ENCODE measurements around the gene APC. TPM values are rescaled to one million over a fixed set of nuclear protein-coding genes. Genes with fewer than 3 reads are reported as not detected.

The APC gene
- total RNA-seq, 1 experiment from 2014 or later, result 24.0 TPM

- no peak for TF ChIP-seq REST (IDR thresholded peaks at IDR 0.05; ENCODE audit: low read depth)
Measured at GRCh38 chr5:112758676-112759075, 21.0 kb downstream of the APC start (continued).

GRCh38 chr5:112762113-112762810 lies 24.6 kb downstream of the APC start:
- no peaks in the 10 kb centered on the region for H4K20me1 ChIP-seq (ENCODE audit: insufficient read depth)
- no peak overlapping the region for H3K27ac ChIP-seq (ENCODE audit: low read depth, low read length)
- no peaks in the 10 kb centered on the region for H3K36me3 ChIP-seq (ENCODE audit: control insufficient read depth in 1 of 2, insufficient read depth in 2 of 2, low read length in 2 of 2)
- no peak overlapping the region for H3K4me3 ChIP-seq (replicated peaks in 1 of 2; ENCODE audit: low read depth in 1 of 2, low read length in 2 of 2)
- TF ChIP-seq SP1 (IDR thresholded peaks at IDR 0.05; ENCODE audit: low read depth) (no peak), REST (IDR thresholded peaks at IDR 0.05; ENCODE audit: low read depth) (no peak), YY1 (IDR thresholded peaks at IDR 0.05; ENCODE audit: extremely low read depth, insufficient replicate concordance, low read depth, low read length) (no peak), SRF (IDR thresholded peaks at IDR 0.05; ENCODE audit: low read depth) (no peak), RAD21 (IDR thresholded peaks at IDR 0.05; ENCODE audit: low read depth) (no peak), FOSL1 (IDR thresholded peaks at IDR 0.05; ENCODE audit: low read depth) (no peak), SIN3A (IDR thresholded peaks at IDR 0.05; ENCODE audit: low read depth) (no peak), CBX3 (IDR thresholded peaks at IDR 0.05; ENCODE audit: low read depth) (no peak), CEBPB (IDR thresholded peaks at IDR 0.05; ENCODE audit: low read depth) (no peak), POLR2AphosphoS5 (IDR thresholded peaks at IDR 0.05; ENCODE audit: low read depth, low read length) (no peak), POLR2A (IDR thresholded peaks at IDR 0.05; ENCODE audit: borderline replicate concordance, extremely low read depth, insufficient read depth, insufficient read length) (no peak), EGR1 (IDR thresholded peaks at IDR 0.05; ENCODE audit: low read depth) (no peak), EZH2phosphoT487 (IDR thresholded peaks at IDR 0.05; ENCODE audit: borderline replicate concordance) (no peak), ELF1 (IDR thresholded peaks at IDR 0.05; ENCODE audit: borderline replicate concordance, low read depth) (no peak), ATF3 (IDR thresholded peaks at IDR 0.05) (no peak), CTCF (IDR thresholded peaks at IDR 0.05 in 2 of 3, conservative IDR thresholded peaks at IDR 0.05 in 1 of 3; ENCODE audit: borderline replicate concordance in 1 of 3, insufficient read depth in 1 of 3, low read depth in 2 of 3, low read length in 2 of 3) (no peak)
- H3K27me3 ChIP-seq (ENCODE audit: insufficient read depth, low read length), result no peaks in the 10 kb centered on the region
- H3K4me2 ChIP-seq (ENCODE audit: low read length), result no peak overlapping the region
- DNase-seq (ENCODE audit: low read depth, low spot score), result no peak
- no peak overlapping the region for H2AFZ ChIP-seq (ENCODE audit: low read depth, low read length, poor library complexity, severe bottlenecking)
- no TSS peak for BruUV-seq (replicated peaks)
- ChIA-PET POLR2A (no interaction called here), CTCF (no interaction called here), RAD21 (ENCODE audit: low non-redundant PET in 1 of 2, low total read pairs in 2 of 2, uncharacterized antibody in 2 of 2, unreplicated experiment in 2 of 2) (no interaction called here)
- no peaks in the 10 kb centered on the region for H3K9me3 ChIP-seq (ENCODE audit: control insufficient read depth in 1 of 2, insufficient read depth in 1 of 2, low read depth in 1 of 2, low read length in 2 of 2)
- no peak overlapping the region for H3K9ac ChIP-seq (ENCODE audit: low read length)
- no peaks in the 10 kb centered on the region for H3K79me2 ChIP-seq (ENCODE audit: insufficient read depth, low read length)
- intact Hi-C loops (cut with micrococcal nuclease), result no loop called here
- H3K9me2 ChIP-seq (ENCODE audit: insufficient read depth), result no peaks in the 10 kb centered on the region
- peaks cover 4 to 5% of the 10 kb centered on the region in 2 experiments for H3K4me1 ChIP-seq (ENCODE audit: control insufficient read depth in 1 of 2, insufficient read depth in 2 of 2, low read length in 2 of 2)
- no peak for ATAC-seq
